NCI-H1092 treated with DMSO at 0.1 percent for 48 hours (cell line): Measurements from ENCODE around the gene NUDT22.
A peak's percentile ranks its signal among the peaks of the same experiment; 100 is the strongest.
"Not testable (repeated sequence)": the region's sequence is repeated elsewhere in the genome, so short reads cannot be mapped to it uniquely, and the experiment has no call there.

ENCODE experiments used
- DNase-seq: peaks from one replicate; lab custom pipeline; 2025; lab: John Stamatoyannopoulos, UW

NUDT22 gene

GRCh38 chr11:64243236-64243854, 17.3 kb downstream of the NUDT22 start:
- DNase-seq, result no peak

- DNase-seq, result no peak
Observed at GRCh38 chr11:64244107-64244506, 18.0 kb downstream of the NUDT22 start.

- no peak for DNase-seq
Observed at GRCh38 chr11:64244966-64245365, 18.9 kb downstream of the NUDT22 start.

- DNase-seq, result peak; percentile 56
Observed at GRCh38 chr11:64245401-64245796, 19.3 kb downstream of the NUDT22 start.

- peak; percentile 59 for DNase-seq
Observed at GRCh38 chr11:64245797-64246620, 19.9 kb downstream of the NUDT22 start.

GRCh38 chr11:64246621-64246870, 20.5 kb downstream of the NUDT22 start:
- DNase-seq, result not testable (repeated sequence)

GRCh38 chr11:64246871-64247728, 21.0 kb downstream of the NUDT22 start, which contains the start of gene PPP1R14B:
Gene PPP1R14B (minus strand): TSS chr11:64246943. CDS start chr11:64246673, 270 bp downstream.
- DNase-seq, result peak; percentile 85

GRCh38 chr11:64247729-64248531, 21.9 kb downstream of the NUDT22 start:
- no peak for DNase-seq

- DNase-seq, result no peak
Observed at GRCh38 chr11:64248578-64248977, 22.5 kb downstream of the NUDT22 start.

- no peak for DNase-seq
Observed at GRCh38 chr11:64249038-64249437, 23.0 kb downstream of the NUDT22 start.

- DNase-seq, result no peak
Observed at GRCh38 chr11:64249563-64250414, 23.7 kb downstream of the NUDT22 start.

- peak; percentile 65 for DNase-seq
Observed at GRCh38 chr11:64250415-64251015, 24.4 kb downstream of the NUDT22 start.

- peak; percentile 65 for DNase-seq
Observed at GRCh38 chr11:64251016-64251752, 25.1 kb downstream of the NUDT22 start, which contains the start of gene PLCB3. Gene PLCB3 (plus strand): TSS chr11:64251530. CDS start chr11:64251650, 120 bp downstream.

GRCh38 chr11:64251753-64252002, 25.6 kb downstream of the NUDT22 start:
- no peak for DNase-seq

GRCh38 chr11:64252003-64252872, 26.2 kb downstream of the NUDT22 start:
- no peak for DNase-seq

GRCh38 chr11:64253043-64253442, 27.0 kb downstream of the NUDT22 start:
- DNase-seq, result no peak

GRCh38 chr11:64253481-64253880, 27.4 kb downstream of the NUDT22 start:
- DNase-seq, result no peak

GRCh38 chr11:64254326-64254725, 28.3 kb downstream of the NUDT22 start:
- no peak for DNase-seq
